Lower leg skin (tissue), 3 donors: ENCODE data around the gene GRM8.

Source experiments
- POLR2A ChIP-seq, 2 donors: fragments of 450-650 bp; IDR thresholded peaks; one replicate each; pipeline ENCODE4 v1.6.1; 2016 to 2017; ENCODE audit warnings: antibody characterized with exemption in 2 of 2, mild to moderate bottlenecking in 1 of 2, moderate library complexity in 1 of 2
- TF ChIP-seq, protein P1 (sequence below), 3 donors: fragments of 450-650 bp; IDR thresholded peaks; one replicate each; pipeline ENCODE4 v1.5.1; 2016; ENCODE audit warnings: antibody characterized with exemption in 3 of 3, mild to moderate bottlenecking in 3 of 3, moderate library complexity in 2 of 3

- TF ChIP-seq POLR2A (IDR thresholded peaks at IDR 0.05) = no peak
- TF ChIP-seq, protein P1, sequence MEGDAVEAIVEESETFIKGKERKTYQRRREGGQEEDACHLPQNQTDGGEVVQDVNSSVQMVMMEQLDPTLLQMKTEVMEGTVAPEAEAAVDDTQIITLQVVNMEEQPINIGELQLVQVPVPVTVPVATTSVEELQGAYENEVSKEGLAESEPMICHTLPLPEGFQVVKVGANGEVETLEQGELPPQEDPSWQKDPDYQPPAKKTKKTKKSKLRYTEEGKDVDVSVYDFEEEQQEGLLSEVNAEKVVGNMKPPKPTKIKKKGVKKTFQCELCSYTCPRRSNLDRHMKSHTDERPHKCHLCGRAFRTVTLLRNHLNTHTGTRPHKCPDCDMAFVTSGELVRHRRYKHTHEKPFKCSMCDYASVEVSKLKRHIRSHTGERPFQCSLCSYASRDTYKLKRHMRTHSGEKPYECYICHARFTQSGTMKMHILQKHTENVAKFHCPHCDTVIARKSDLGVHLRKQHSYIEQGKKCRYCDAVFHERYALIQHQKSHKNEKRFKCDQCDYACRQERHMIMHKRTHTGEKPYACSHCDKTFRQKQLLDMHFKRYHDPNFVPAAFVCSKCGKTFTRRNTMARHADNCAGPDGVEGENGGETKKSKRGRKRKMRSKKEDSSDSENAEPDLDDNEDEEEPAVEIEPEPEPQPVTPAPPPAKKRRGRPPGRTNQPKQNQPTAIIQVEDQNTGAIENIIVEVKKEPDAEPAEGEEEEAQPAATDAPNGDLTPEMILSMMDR (IDR thresholded peaks at IDR 0.05) = no peak
These were observed 753.3 kb downstream of the GRM8 start for GRCh38 chr7:126499481-126499880.
